HL-60 (cell line): Measurements from ENCODE around the gene HIGD2A.

Source experiments
- DNase-seq, 2 experiments: peaks; one replicate each; pipeline ENCODE4 v3.0.0-alpha.2; 2010 to 2020; ENCODE audit warnings: low read depth in 1 of 2, low spot score in 1 of 2
- H3K27ac ChIP-seq: fragments of 250-450 bp; sonication (Bioruptor Pico); replicated peaks from 2 replicates; pipeline ENCODE4 v1.5.1; 2020; ENCODE audit warnings: mild to moderate bottlenecking, moderate library complexity
- H3K27me3 ChIP-seq: fragments of 250-450 bp; sonication (Bioruptor Pico); 2 replicates; pipeline ENCODE4 v1.5.1; 2021; ENCODE audit warnings: mild to moderate bottlenecking, moderate library complexity; ENCODE audit not compliant: insufficient read depth, poor library complexity, severe bottlenecking
- H3K4me3 ChIP-seq: replicated peaks from 2 replicates; pipeline ENCODE4 v1.5.1; 2011; ENCODE audit warnings: mild to moderate bottlenecking, control low read depth, low read length; ENCODE audit not compliant: insufficient read depth
- CTCF ChIP-seq: IDR thresholded peaks from one replicate; pipeline ENCODE4 v1.5.1; 2011; ENCODE audit warnings: low read length, control low read depth, inconsistent platforms; ENCODE audit not compliant: insufficient read depth
- GABPA ChIP-seq: IDR thresholded peaks from 2 replicates; pipeline ENCODE4 v1.6.1; 2012; ENCODE audit warnings: low read depth
- POLR2AphosphoS5 ChIP-seq: IDR thresholded peaks from 2 replicates; pipeline ENCODE4 v1.6.1; 2012; ENCODE audit warnings: low read depth
- REST ChIP-seq: IDR thresholded peaks from 2 replicates; pipeline ENCODE4 v1.6.1; 2012; ENCODE audit warnings: low read depth; ENCODE audit not compliant: insufficient replicate concordance
- SPI1 ChIP-seq: IDR thresholded peaks from 2 replicates; pipeline ENCODE4 v1.6.1; 2012; ENCODE audit warnings: low read depth, mild to moderate bottlenecking, borderline replicate concordance

The HIGD2A gene

GRCh38 chr5:176414704-176415103 is 26.2 kb downstream of the HIGD2A start:
- no peak for DNase-seq
- Histone ChIP-seq H3K27ac (no peak overlapping the region), H3K27me3 (no peaks in the 10 kb centered on the region), H3K4me3 (no peak overlapping the region)
- TF ChIP-seq GABPA (no peak), REST (no peak), SPI1 (no peak), POLR2AphosphoS5 (no peak), CTCF (no peak)

- H3K27ac ChIP-seq: peak overlapping the region; percentile 56; the same call in 1 of the 2 replicates
- TF ChIP-seq GABPA: no peak
- no peak for TF ChIP-seq SPI1
- TF ChIP-seq CTCF: no peak
- peak overlapping the region; percentile 63 for H3K4me3 ChIP-seq
- no peaks in the 10 kb centered on the region for H3K27me3 ChIP-seq
- no peak for DNase-seq
Observed at GRCh38 chr5:176415240-176415951, 26.8 kb downstream of the HIGD2A start.

GRCh38 chr5:176415952-176416924 is 27.7 kb downstream of the HIGD2A start, which contains the start of gene CLTB:
TSS of gene CLTB (minus strand) at chr5:176416539. CDS start at chr5:176416363, 176 bp downstream.
- peak; percentile 78 for TF ChIP-seq SPI1
- TF ChIP-seq POLR2AphosphoS5: peak; percentile 50; the same call in 1 of the 2 replicates
- TF ChIP-seq REST: peak; percentile 31
- no peak for TF ChIP-seq GABPA
- peak; percentile 3 for TF ChIP-seq CTCF
- Histone ChIP-seq H3K4me3 (peak within 1 kb of the TSS; percentile 63), H3K27ac (peak within 1 kb of the TSS; percentile 56), H3K27me3 (no peaks in the 10 kb centered on the region)
- DNase-seq: peak; percentile 84
